Muscle layer of colon (tissue), 2 donors: ENCODE data around the gene UBE2R2.
"Not testable (repeated sequence)": the region's sequence is repeated elsewhere in the genome, so short reads cannot be mapped to it uniquely, and the experiment has no call there.

ENCODE experiments used
- H3K27ac ChIP-seq: one replicate; pipeline ENCODE4 v1.7.0; 2013; ENCODE audit warnings: low read depth, mild to moderate bottlenecking, low read length, moderate library complexity
- H3K27me3 ChIP-seq, 2 donors: one replicate each; pipeline ENCODE4 v1.7.0; 2013; ENCODE audit warnings: low read length in 2 of 2, mild to moderate bottlenecking in 2 of 2; ENCODE audit not compliant: insufficient read depth in 2 of 2, control insufficient read depth in 1 of 2
- H3K36me3 ChIP-seq: one replicate; pipeline ENCODE4 v1.7.0; 2013; ENCODE audit warnings: mild to moderate bottlenecking, low read length; ENCODE audit not compliant: insufficient read depth
- H3K4me1 ChIP-seq: one replicate; pipeline ENCODE4 v1.7.0; 2013; ENCODE audit warnings: mild to moderate bottlenecking, low read length; ENCODE audit not compliant: insufficient read depth
- H3K4me3 ChIP-seq, 2 donors: one replicate each; pipeline ENCODE4 v1.7.0; 2013; ENCODE audit warnings: low read length in 2 of 2, low read depth in 1 of 2, mild to moderate bottlenecking in 1 of 2, moderate library complexity in 1 of 2
- H3K9ac ChIP-seq: one replicate; pipeline ENCODE4 v1.7.0; 2013; ENCODE audit warnings: low read length
- H3K9me3 ChIP-seq: one replicate; pipeline ENCODE4 v1.7.0; 2013; ENCODE audit warnings: mild to moderate bottlenecking, low read length
- donor health status: abdominal sarcoma.
- donor health status: Adenocarcinoma of cecum.

UBE2R2 gene

GRCh38 chr9:33818847-33819500, 2.0 kb downstream of the UBE2R2 start:
- H3K27ac ChIP-seq: peak overlapping the region; percentile 97
- no peaks in the 10 kb centered on the region for H3K9me3 ChIP-seq
- H3K36me3 ChIP-seq: no peaks in the 10 kb centered on the region
- no peaks in the 10 kb centered on the region for H3K27me3 ChIP-seq
- peak overlapping the region; percentile 86 for H3K9ac ChIP-seq
- H3K4me3 ChIP-seq: peak overlapping the region; percentile 50 to 65
- H3K4me1 ChIP-seq: peaks cover 37% of the 10 kb centered on the region

- peak overlapping the region; percentile 13 for H3K27ac ChIP-seq
- H3K9me3 ChIP-seq: no peaks in the 10 kb centered on the region
- no peak overlapping the region for H3K4me3 ChIP-seq
- no peak overlapping the region for H3K9ac ChIP-seq
- H3K27me3 ChIP-seq: no peaks in the 10 kb centered on the region
- H3K36me3 ChIP-seq: no peaks in the 10 kb centered on the region
- H3K4me1 ChIP-seq: peaks cover 31% of the 10 kb centered on the region
These were observed 3.3 kb downstream of the UBE2R2 start for GRCh38 chr9:33820231-33820745.

DNA sequence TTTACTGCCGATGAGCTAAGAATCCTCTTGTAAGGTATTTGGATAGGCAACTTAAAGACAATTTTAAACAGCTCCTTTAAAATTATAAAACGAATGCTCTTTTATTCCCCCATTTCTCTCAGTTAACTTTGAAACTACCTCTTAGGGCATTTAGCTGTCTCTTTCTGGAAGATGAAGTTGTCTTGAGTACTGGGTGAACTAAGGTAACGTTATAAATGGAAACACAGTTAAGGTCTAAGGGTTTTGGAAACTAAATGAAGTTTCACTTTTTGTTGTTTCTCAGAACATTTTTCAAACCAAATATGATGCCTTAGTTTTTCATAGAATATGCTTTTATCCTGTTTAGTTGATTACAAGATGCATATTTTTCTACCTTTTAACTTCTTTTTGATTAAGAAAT, 6.8 kb downstream of the UBE2R2 start:
- no peak overlapping the region for H3K4me3 ChIP-seq
- no peaks in the 10 kb centered on the region for H3K9me3 ChIP-seq
- H3K4me1 ChIP-seq: peaks cover 23% of the 10 kb centered on the region
- no peaks in the 10 kb centered on the region for H3K27me3 ChIP-seq
- H3K27ac ChIP-seq: no peak overlapping the region
- no peak overlapping the region for H3K9ac ChIP-seq
- no peaks in the 10 kb centered on the region for H3K36me3 ChIP-seq

GRCh38 chr9:33827285-33827684, 10.3 kb downstream of the UBE2R2 start:
- H3K4me3 ChIP-seq, H3K36me3 ChIP-seq, H3K9me3 ChIP-seq, H3K27ac ChIP-seq, H3K9ac ChIP-seq, H3K27me3 ChIP-seq, H3K4me1 ChIP-seq: not testable (repeated sequence)

DNA sequence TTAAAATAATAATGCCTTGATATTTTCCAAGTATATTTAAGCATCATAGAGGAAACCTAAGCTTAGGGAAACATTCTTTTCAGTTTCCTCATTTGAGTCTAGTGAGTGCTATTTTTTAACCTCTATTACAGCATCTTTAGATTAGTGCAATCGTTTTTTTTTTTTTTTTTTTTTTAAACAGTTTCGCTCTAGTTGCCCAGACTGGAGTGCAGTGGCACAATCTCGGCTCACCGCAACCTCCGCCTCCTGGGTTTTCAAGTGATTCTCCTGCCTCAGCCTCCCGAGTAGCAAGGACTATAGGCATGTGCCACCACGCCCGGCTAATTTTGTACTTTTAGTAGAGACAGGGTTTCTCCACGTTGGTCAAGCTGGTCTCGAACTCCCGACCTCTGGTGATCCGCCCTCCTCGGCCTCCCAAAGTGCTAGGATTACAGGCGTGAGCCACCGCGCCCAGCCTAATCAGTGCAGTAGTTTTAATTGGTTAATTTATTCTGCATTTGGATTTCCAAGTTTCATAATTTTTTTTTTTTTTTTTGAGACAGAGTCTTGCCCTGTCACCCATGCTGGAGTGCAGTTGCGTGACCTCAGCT, 12.8 kb downstream of the UBE2R2 start:
- H3K27me3 ChIP-seq, H3K4me3 ChIP-seq, H3K9me3 ChIP-seq, H3K9ac ChIP-seq, H3K27ac ChIP-seq, H3K36me3 ChIP-seq, H3K4me1 ChIP-seq: not testable (repeated sequence)

DNA sequence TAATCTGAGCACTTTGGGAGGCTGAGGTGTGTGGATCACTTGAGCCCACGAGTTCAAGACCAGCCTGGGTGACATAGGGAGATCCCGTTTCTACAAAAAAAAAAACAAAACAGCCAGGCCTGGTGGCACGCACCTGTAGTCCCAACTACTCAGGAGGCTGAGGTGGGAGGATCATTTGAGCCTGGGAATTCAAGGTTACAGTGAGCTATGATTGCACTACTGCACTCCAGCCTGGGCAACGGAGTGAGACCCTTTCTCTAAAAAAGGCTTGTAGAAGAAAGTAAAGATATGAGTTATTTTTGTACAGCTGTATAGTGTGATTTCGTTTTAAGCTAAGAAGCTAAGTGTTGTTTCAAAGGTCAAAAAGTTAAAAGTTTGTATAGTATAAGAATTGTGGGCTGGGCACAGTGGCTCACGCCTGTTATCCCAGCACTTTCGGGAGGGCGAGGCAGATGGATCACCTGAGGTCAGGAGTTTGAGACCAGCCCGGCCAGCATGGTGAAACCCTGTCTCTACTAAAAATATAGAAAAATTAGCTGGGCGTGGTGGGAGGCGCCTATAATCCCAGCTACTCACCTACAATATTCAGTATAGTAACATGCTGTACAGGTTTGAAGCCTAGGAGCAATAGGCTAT, 18.8 kb downstream of the UBE2R2 start:
- H3K4me1 ChIP-seq: peaks cover 14% of the 10 kb centered on the region
- no peaks in the 10 kb centered on the region for H3K27me3 ChIP-seq
- no peaks in the 10 kb centered on the region for H3K36me3 ChIP-seq
- H3K27ac ChIP-seq: no peak overlapping the region
- H3K9me3 ChIP-seq: no peaks in the 10 kb centered on the region
- H3K4me3 ChIP-seq: no peak overlapping the region
- H3K9ac ChIP-seq: no peak overlapping the region

GRCh38 chr9:33836261-33836660, 19.3 kb downstream of the UBE2R2 start:
- H3K4me3 ChIP-seq, H3K27ac ChIP-seq, H3K9me3 ChIP-seq, H3K27me3 ChIP-seq, H3K9ac ChIP-seq, H3K36me3 ChIP-seq: not testable (repeated sequence)
- H3K4me1 ChIP-seq: peaks cover 18% of the 10 kb centered on the region

- Histone ChIP-seq H3K27ac (no peak overlapping the region), H3K4me3 (no peak overlapping the region), H3K27me3 (no peaks in the 10 kb centered on the region), H3K9me3 (no peaks in the 10 kb centered on the region), H3K36me3 (no peaks in the 10 kb centered on the region), H3K4me1 (peaks cover 27% of the 10 kb centered on the region), H3K9ac (no peak overlapping the region)
These were observed 20.2 kb downstream of the UBE2R2 start for GRCh38 chr9:33837138-33837537.

DNA sequence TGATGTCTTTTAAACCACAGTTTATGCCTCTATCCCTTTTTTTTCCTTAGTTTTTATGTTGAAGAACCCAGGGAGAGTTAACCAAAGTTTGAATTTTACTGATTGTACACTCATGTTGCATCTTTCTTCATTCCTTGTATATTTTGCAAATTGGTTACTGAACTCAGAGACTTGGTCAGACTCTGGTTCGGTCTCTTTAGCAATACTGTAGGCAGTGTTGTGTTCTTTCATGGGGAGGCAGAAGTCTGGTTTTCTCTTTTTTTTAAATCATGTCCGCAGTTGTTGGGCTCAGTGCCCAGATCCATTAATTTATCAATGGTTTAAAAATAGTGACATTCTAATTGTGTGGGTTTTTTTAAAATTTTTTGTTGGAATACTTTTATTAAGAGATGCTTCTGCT, 23.4 kb downstream of the UBE2R2 start:
- Histone ChIP-seq H3K4me3 (no peak overlapping the region), H3K27ac (no peak overlapping the region), H3K9me3 (no peaks in the 10 kb centered on the region), H3K9ac (no peak overlapping the region), H3K27me3 (no peaks in the 10 kb centered on the region), H3K36me3 (no peaks in the 10 kb centered on the region), H3K4me1 (peaks cover 34% of the 10 kb centered on the region)

DNA sequence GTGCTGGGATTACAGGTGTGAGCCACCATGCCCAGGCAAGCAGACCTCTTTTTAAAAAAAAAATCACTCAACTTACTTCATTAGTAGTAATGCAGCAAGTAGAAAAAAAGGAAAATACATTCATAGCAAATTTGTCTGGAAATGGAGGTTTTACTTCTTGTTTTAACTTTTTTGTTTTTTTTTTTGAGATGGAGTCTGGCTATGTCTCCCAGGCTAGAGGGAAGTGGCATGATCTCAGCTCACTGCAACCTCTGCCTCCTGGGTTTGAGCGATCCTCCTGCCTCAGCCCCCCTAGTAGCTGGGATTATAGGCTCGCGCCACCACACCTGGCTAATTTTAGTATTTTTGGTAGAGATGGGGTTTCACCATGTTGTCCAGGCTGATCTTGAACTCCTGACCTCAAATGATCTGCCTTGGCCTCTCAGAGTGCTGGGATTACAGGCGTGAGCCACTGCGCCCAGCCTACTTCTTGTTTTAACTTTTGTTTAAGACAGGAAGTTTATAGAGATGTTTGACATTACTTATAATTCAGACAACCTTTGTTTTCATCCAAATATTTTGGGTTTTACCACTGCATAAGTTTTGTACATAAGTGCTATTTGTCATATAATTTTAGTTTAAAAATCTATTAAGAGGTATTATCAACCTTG, 26.5 kb downstream of the UBE2R2 start:
- H3K36me3 ChIP-seq: no peaks in the 10 kb centered on the region
- H3K4me1 ChIP-seq: peaks cover 30% of the 10 kb centered on the region
- H3K9me3 ChIP-seq: no peaks in the 10 kb centered on the region
- H3K9ac ChIP-seq: no peak overlapping the region
- no peak overlapping the region for H3K27ac ChIP-seq
- no peak overlapping the region for H3K4me3 ChIP-seq
- H3K27me3 ChIP-seq: no peaks in the 10 kb centered on the region

DNA sequence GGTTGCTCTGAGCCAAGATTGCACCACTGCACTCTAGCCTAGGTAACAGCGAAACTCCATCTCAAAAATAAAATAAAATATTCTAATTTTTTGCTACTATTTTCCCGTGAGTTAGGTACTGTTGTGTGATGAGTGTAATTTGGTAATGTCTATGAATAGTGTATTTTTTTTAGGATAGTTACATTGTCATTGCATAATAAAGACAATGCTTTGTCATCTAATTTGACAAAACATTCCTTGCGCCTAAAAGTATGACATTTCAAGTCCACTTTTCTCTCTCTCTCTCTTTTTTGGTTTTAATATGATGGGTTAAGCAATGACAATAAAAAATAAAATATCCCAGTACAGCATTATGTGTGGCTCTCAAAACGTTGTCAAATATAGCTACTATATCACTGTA, 29.3 kb downstream of the UBE2R2 start:
- Histone ChIP-seq H3K9ac (no peak overlapping the region), H3K9me3 (no peaks in the 10 kb centered on the region), H3K36me3 (no peaks in the 10 kb centered on the region), H3K4me3 (no peak overlapping the region), H3K27me3 (no peaks in the 10 kb centered on the region), H3K27ac (no peak overlapping the region), H3K4me1 (peaks cover 23% of the 10 kb centered on the region)
